ENCODE data around the gene HS6ST1.
A peak's percentile ranks its signal among the peaks of the same experiment; 100 is the strongest.

Gene HS6ST1

GRCh38 chr2:128347701-128348539 lies 29.3 kb upstream of the HS6ST1 start:
- no peak for DNase-seq

- DNase-seq = no peak
These were observed 28.5 kb upstream of the HS6ST1 start for GRCh38 chr2:128347171-128347558.

GRCh38 chr2:128346291-128347170 lies 27.9 kb upstream of the HS6ST1 start:
- no peak for DNase-seq

GRCh38 chr2:128345436-128346165 lies 26.9 kb upstream of the HS6ST1 start:
- no peak for DNase-seq

GRCh38 chr2:128344101-128344500 lies 25.4 kb upstream of the HS6ST1 start:
- peak; percentile 85 for DNase-seq

- no peak for DNase-seq
These were observed 24.8 kb upstream of the HS6ST1 start for GRCh38 chr2:128343459-128343858.

- DNase-seq = no peak
These were observed 23.9 kb upstream of the HS6ST1 start for GRCh38 chr2:128342550-128342949.

GRCh38 chr2:128341621-128342020 lies 23.0 kb upstream of the HS6ST1 start:
- no peak for DNase-seq

- DNase-seq = no peak
These were observed 13.5 kb upstream of the HS6ST1 start for GRCh38 chr2:128332091-128332634.

GRCh38 chr2:128330583-128330982 lies 11.9 kb upstream of the HS6ST1 start:
- DNase-seq = no peak

GRCh38 chr2:128329607-128330006 lies 10.9 kb upstream of the HS6ST1 start:
- no peak for DNase-seq

- DNase-seq = no peak
These were observed 8.7 kb upstream of the HS6ST1 start for GRCh38 chr2:128327180-128327964.

- no peak for DNase-seq
These were observed 7.7 kb upstream of the HS6ST1 start for GRCh38 chr2:128326346-128326745.

GRCh38 chr2:128325611-128326181 lies 7.0 kb upstream of the HS6ST1 start:
- DNase-seq = no peak

- no peak for DNase-seq
These were observed 6.3 kb upstream of the HS6ST1 start for GRCh38 chr2:128324897-128325410.

GRCh38 chr2:128324008-128324896 lies 5.6 kb upstream of the HS6ST1 start:
- no peak for DNase-seq

- no peak for DNase-seq
These were observed 4.9 kb upstream of the HS6ST1 start for GRCh38 chr2:128323555-128323931.

- DNase-seq = no peak
These were observed 4.3 kb upstream of the HS6ST1 start for GRCh38 chr2:128322715-128323554.
